Fibroblast of peridontal ligament (primary cell): ENCODE measurements around the gene ZPLD1.

Experiments
- DNase-seq: peaks from one replicate; pipeline ENCODE4 v3.0.0-alpha.2; 2010; ENCODE audit errors: extremely low read depth

The ZPLD1 gene

GRCh38 chr3:102526865-102527264 lies 92.0 kb downstream of the ZPLD1 start:
- no peak for DNase-seq

- no peak for DNase-seq
Observed at GRCh38 chr3:102528727-102529126, 93.9 kb downstream of the ZPLD1 start.
